Keratinocyte (primary cell): ENCODE data around the gene TSHZ2. TPM values are rescaled to one million over a fixed set of nuclear protein-coding genes. Genes with fewer than 3 reads are reported as not detected.

Experiments
- DNase-seq: peaks from one replicate; pipeline ENCODE4 v3.0.0-alpha.2; 2011; ENCODE audit warnings: low read depth, missing footprints, low spot score
- FAIRE-seq: peaks from 2 replicates; lab custom pipeline; 2011; peaks lifted over from hg19 to GRCh38; lab: Jason Lieb, UNC
- H2AFZ ChIP-seq: 2 replicates; pipeline ENCODE4 v1.6.0; 2012; ENCODE audit warnings: low read length, control low read depth, inconsistent platforms; ENCODE audit not compliant: control insufficient read depth
- H3K27ac ChIP-seq: 2 replicates; pipeline ENCODE4 v1.5.1; 2011; ENCODE audit warnings: low read length; ENCODE audit not compliant: control insufficient read depth, insufficient read depth
- H3K27me3 ChIP-seq: 3 replicates; pipeline ENCODE4 v1.6.0; 2011; ENCODE audit warnings: low read length; ENCODE audit not compliant: control insufficient read depth, insufficient read depth; ENCODE audit errors: extremely low read depth
- H3K36me3 ChIP-seq, 2 experiments: 2 replicates in 1 of 2; 3 replicates in 1 of 2; pipeline ENCODE4 v1.5.1; 2011; ENCODE audit warnings: low read length in 2 of 2, mild to moderate bottlenecking in 1 of 2; ENCODE audit not compliant: control insufficient read depth in 2 of 2, insufficient read depth in 2 of 2; ENCODE audit errors: extremely low read depth in 1 of 2
- H3K4me1 ChIP-seq: 3 replicates; pipeline ENCODE4 v1.5.1; 2011; ENCODE audit warnings: low read length; ENCODE audit not compliant: control insufficient read depth, insufficient read depth; ENCODE audit errors: extremely low read depth
- H3K4me2 ChIP-seq: 3 replicates; pipeline ENCODE4 v1.6.0; 2011; ENCODE audit warnings: low read depth, low read length; ENCODE audit not compliant: control insufficient read depth, insufficient read depth; ENCODE audit errors: extremely low read depth
- H3K4me3 ChIP-seq, 3 experiments: fragments of 200-600 bp in 1 of 3; sonication (generic) in 1 of 3; 2 replicates in 2 of 3; 3 replicates in 1 of 3; pipeline ENCODE4 v1.5.1; 2011 to 2016; ENCODE audit warnings: low read length in 3 of 3, mild to moderate bottlenecking in 3 of 3, control low read depth in 2 of 3, inconsistent platforms in 1 of 3, low read depth in 1 of 3, mixed read lengths in 1 of 3, mixed run types in 1 of 3, moderate library complexity in 1 of 3; ENCODE audit not compliant: control insufficient read depth in 2 of 3, insufficient read depth in 2 of 3; ENCODE audit errors: extremely low read depth in 1 of 3
- H3K79me2 ChIP-seq: 2 replicates; pipeline ENCODE4 v1.6.0; 2012; ENCODE audit warnings: low read length; ENCODE audit not compliant: control insufficient read depth, insufficient read depth
- H3K9ac ChIP-seq: 3 replicates; pipeline ENCODE4 v1.6.0; 2011; ENCODE audit warnings: low read length; ENCODE audit not compliant: control insufficient read depth, insufficient read depth; ENCODE audit errors: extremely low read depth
- H3K9me1 ChIP-seq: 3 replicates; pipeline ENCODE4 v1.6.0; 2011; ENCODE audit warnings: low read length; ENCODE audit not compliant: control insufficient read depth, insufficient read depth; ENCODE audit errors: extremely low read depth
- H3K9me3 ChIP-seq: 2 replicates; pipeline ENCODE4 v1.5.1; 2012; ENCODE audit warnings: low read depth, low read length; ENCODE audit not compliant: control insufficient read depth
- H4K20me1 ChIP-seq: 3 replicates; pipeline ENCODE4 v1.6.0; 2011; ENCODE audit warnings: low read length; ENCODE audit not compliant: control insufficient read depth, insufficient read depth; ENCODE audit errors: extremely low read depth
- CTCF ChIP-seq, 3 experiments: IDR thresholded peaks in 1 of 3; conservative IDR thresholded peaks in 1 of 3; optimal IDR thresholded peaks in 1 of 3; 2 replicates in 2 of 3; 3 replicates in 1 of 3; pipeline versions ENCODE3 to v1.5.1; 2011; ENCODE audit warnings: low read length in 3 of 3, mild to moderate bottlenecking in 3 of 3, moderate library complexity in 2 of 3, control low read depth in 1 of 3, inconsistent platforms in 1 of 3; ENCODE audit not compliant: insufficient read depth in 2 of 3; ENCODE audit errors: extremely low read depth in 1 of 3
- EZH2 ChIP-seq: IDR thresholded peaks from one replicate; pipeline ENCODE4 v1.6.1; 2012; ENCODE audit warnings: inconsistent platforms, mild to moderate bottlenecking, low read length, moderate library complexity
- dilution Hi-C: fragments of 300-500 bp; cut with MboI; formaldehyde crosslinking; loops from one replicate; pipeline ENCODE4 v1.7.0; 2020; ENCODE audit warnings: low sequenced_read_pairs; ENCODE audit not compliant: extremely low pct_ligation_motif_present
- polyA plus RNA-seq, 5 experiments: library from polyadenylated mRNA; depleted of rRNA in 3 of 5; stranded (reverse) in 3 of 5; stranded (forward) in 1 of 5; unstranded in 1 of 5; fragments of >200 nt; gene quantifications; 1 replicate in 1 of 5; 2 replicates in 3 of 5; 3 replicates in 1 of 5; pipeline versions ENCODE4 v1.2.1 to v1.2.3, GENCODE V29; 2011 to 2012; ENCODE audit warnings: missing spikeins in 2 of 5, low read depth in 1 of 5, low replicate concordance in 1 of 5

Gene TSHZ2
- polyA plus RNA-seq, 1 donor (not counting 4 experiments of a cell fraction or from before 2014, with no cell fraction given), result 1.1 TPM

- Histone ChIP-seq H3K9me1 (no peaks in the 10 kb centered on the region), H3K4me2 (no peak overlapping the region), H3K9me3 (no peaks in the 10 kb centered on the region), H3K4me1 (no peaks in the 10 kb centered on the region), H3K9ac (no peak overlapping the region), H4K20me1 (no peaks in the 10 kb centered on the region), H3K27me3 (no peaks in the 10 kb centered on the region), H3K79me2 (no peaks in the 10 kb centered on the region), H3K4me3 (no peak overlapping the region), H2AFZ (no peak overlapping the region), H3K36me3 (no peaks in the 10 kb centered on the region), H3K27ac (no peak overlapping the region)
- TF ChIP-seq EZH2 (no peak), CTCF (optimal IDR thresholded peaks at IDR 0.05 in 1 of 3, IDR thresholded peaks at IDR 0.05 in 1 of 3, conservative IDR thresholded peaks at IDR 0.05 in 1 of 3; ENCODE audit: extremely low read depth in 1 of 3, insufficient read depth in 2 of 3, low read length in 3 of 3) (no peak)
- dilution Hi-C loops, result no loop called here
- DNase-seq, result no peak
- no peak for FAIRE-seq
Measured at GRCh38 chr20:53389516-53390300, 417.6 kb downstream of the TSHZ2 start.

- no peak overlapping the region for H2AFZ ChIP-seq
- no peaks in the 10 kb centered on the region for H3K9me1 ChIP-seq
- no peaks in the 10 kb centered on the region for H3K9me3 ChIP-seq
- no peak overlapping the region for H3K9ac ChIP-seq
- H3K79me2 ChIP-seq, result no peaks in the 10 kb centered on the region
- no peak for FAIRE-seq
- no peaks in the 10 kb centered on the region for H3K4me1 ChIP-seq
- H3K4me3 ChIP-seq, result no peak overlapping the region
- DNase-seq, result no peak
- no peaks in the 10 kb centered on the region for H3K36me3 ChIP-seq
- dilution Hi-C loops, result no loop called here
- H3K27me3 ChIP-seq, result no peaks in the 10 kb centered on the region
- H4K20me1 ChIP-seq, result no peaks in the 10 kb centered on the region
- TF ChIP-seq EZH2, result no peak
- no peak for TF ChIP-seq CTCF (optimal IDR thresholded peaks at IDR 0.05 in 1 of 3, IDR thresholded peaks at IDR 0.05 in 1 of 3, conservative IDR thresholded peaks at IDR 0.05 in 1 of 3; ENCODE audit: extremely low read depth in 1 of 3, insufficient read depth in 2 of 3, low read length in 3 of 3)
- no peak overlapping the region for H3K27ac ChIP-seq
- H3K4me2 ChIP-seq, result no peak overlapping the region
Measured at GRCh38 chr20:53390770-53391169, 418.6 kb downstream of the TSHZ2 start.
